Mesenchymal stem cell (in vitro differentiated cells and primary cell): Measurements from ENCODE around the gene EEIG1.

ENCODE experiments used
- DNase-seq: peaks from one replicate; pipeline ENCODE4 v3.0.0-alpha.2; 2013
- H2AFZ ChIP-seq: one replicate; pipeline ENCODE4 v1.6.1; 2013; ENCODE audit warnings: low read depth, mild to moderate bottlenecking, control low read depth, inconsistent platforms, low read length, moderate library complexity
- H2AK5ac ChIP-seq: 2 replicates; pipeline ENCODE4 v1.6.1; 2013; ENCODE audit warnings: low read length, moderate library complexity, mild to moderate bottlenecking, inconsistent platforms; ENCODE audit not compliant: severe bottlenecking
- H2BK120ac ChIP-seq: one replicate; pipeline ENCODE4 v1.6.1; 2013; ENCODE audit warnings: low read depth, mild to moderate bottlenecking, inconsistent platforms, low read length, moderate library complexity
- H2BK12ac ChIP-seq, 2 experiments: one replicate each; pipeline ENCODE4 v1.6.1; 2013; ENCODE audit warnings: inconsistent platforms in 2 of 2, low read length in 2 of 2, mild to moderate bottlenecking in 2 of 2, moderate library complexity in 2 of 2, control low read depth in 1 of 2
- H2BK15ac ChIP-seq: one replicate; pipeline ENCODE4 v1.6.1; 2013; ENCODE audit warnings: mild to moderate bottlenecking, low read depth, inconsistent platforms; ENCODE audit not compliant: poor library complexity, severe bottlenecking
- H2BK5ac ChIP-seq: 2 replicates; pipeline ENCODE4 v1.6.1; 2013; ENCODE audit warnings: low read depth, mild to moderate bottlenecking, low read length, control low read depth, inconsistent platforms; ENCODE audit not compliant: poor library complexity, severe bottlenecking
- H3K14ac ChIP-seq, 2 experiments: one replicate each; pipeline ENCODE4 v1.6.1; 2013; ENCODE audit warnings: inconsistent platforms in 2 of 2, low read length in 2 of 2, control low read depth in 1 of 2, mild to moderate bottlenecking in 1 of 2, moderate library complexity in 1 of 2
- H3K18ac ChIP-seq, 2 experiments: one replicate each; pipeline ENCODE4 v1.6.1; 2013; ENCODE audit warnings: inconsistent platforms in 2 of 2, low read length in 2 of 2, control low read depth in 1 of 2, low read depth in 1 of 2, mild to moderate bottlenecking in 1 of 2
- H3K23ac ChIP-seq, 2 experiments: one replicate each; pipeline ENCODE4 v1.6.1; 2013; ENCODE audit warnings: inconsistent platforms in 2 of 2, low read length in 2 of 2, mild to moderate bottlenecking in 2 of 2, moderate library complexity in 2 of 2, control low read depth in 1 of 2
- H3K27ac ChIP-seq: 2 replicates; pipeline ENCODE4 v1.5.1; 2013; ENCODE audit warnings: mild to moderate bottlenecking, moderate library complexity, low read length, control low read depth, inconsistent platforms; ENCODE audit not compliant: poor library complexity, severe bottlenecking
- H3K27me3 ChIP-seq, 2 experiments: 2 replicates each; pipeline versions ENCODE4 v1.6.1 to v1.7.0; 2013; ENCODE audit warnings: low read length in 2 of 2, mild to moderate bottlenecking in 2 of 2, moderate library complexity in 2 of 2, control low read depth in 1 of 2, inconsistent platforms in 1 of 2; ENCODE audit not compliant: control insufficient read depth in 1 of 2, insufficient read depth in 1 of 2
- H3K36me3 ChIP-seq, 2 experiments: 2 replicates each; pipeline versions ENCODE4 v1.6.1 to v1.7.0; 2013; ENCODE audit warnings: low read length in 2 of 2, control low read depth in 1 of 2, inconsistent platforms in 1 of 2, low read depth in 1 of 2, mild to moderate bottlenecking in 1 of 2; ENCODE audit not compliant: insufficient read depth in 2 of 2, control insufficient read depth in 1 of 2
- H3K4ac ChIP-seq, 2 experiments: one replicate each; pipeline ENCODE4 v1.6.1; 2013; ENCODE audit warnings: inconsistent platforms in 2 of 2, low read length in 2 of 2, mild to moderate bottlenecking in 2 of 2, moderate library complexity in 2 of 2, control low read depth in 1 of 2, low read depth in 1 of 2
- H3K4me1 ChIP-seq: 2 replicates; pipeline ENCODE4 v1.6.1; 2013; ENCODE audit warnings: low read depth, low read length, control low read depth; ENCODE audit not compliant: control insufficient read depth, insufficient read depth
- H3K4me2 ChIP-seq: 2 replicates; pipeline ENCODE4 v1.6.1; 2013; ENCODE audit warnings: low read length, mild to moderate bottlenecking, inconsistent platforms; ENCODE audit not compliant: poor library complexity, severe bottlenecking
- H3K4me3 ChIP-seq, 2 experiments: 2 replicates each; pipeline versions ENCODE4 v1.5.1 to v1.7.0; 2013; ENCODE audit warnings: low read length in 2 of 2, mild to moderate bottlenecking in 2 of 2, control low read depth in 1 of 2, low read depth in 1 of 2; ENCODE audit not compliant: insufficient read depth in 1 of 2
- H3K79me1 ChIP-seq: replicated peaks from 2 replicates; pipeline ENCODE4 v1.6.1; 2013; ENCODE audit warnings: mild to moderate bottlenecking, control low read depth, low read length, inconsistent platforms; ENCODE audit not compliant: poor library complexity, severe bottlenecking
- H3K9ac ChIP-seq: 2 replicates; pipeline ENCODE4 v1.7.0; 2013; ENCODE audit warnings: mild to moderate bottlenecking, low read length, moderate library complexity
- H3K9me3 ChIP-seq: 2 replicates; pipeline ENCODE4 v1.7.0; 2013; ENCODE audit warnings: mild to moderate bottlenecking, low read length; ENCODE audit not compliant: control insufficient read depth
- H4K8ac ChIP-seq: one replicate; pipeline ENCODE4 v1.6.1; 2013; ENCODE audit warnings: inconsistent platforms, mild to moderate bottlenecking, low read length, moderate library complexity
- H4K91ac ChIP-seq: one replicate; pipeline ENCODE4 v1.6.1; 2013; ENCODE audit warnings: mild to moderate bottlenecking, low read length, inconsistent platforms
- WGBS: methylation state at CpG from one replicate; pipeline ENCODE4 v1.1.7; 2013; ENCODE audit warnings: mixed read lengths; 5-methylcytosine and 5-hydroxymethylcytosine counted together

Gene EEIG1

GRCh38 chr9:127937388-127938297 lies 43.1 kb downstream of the EEIG1 start, which contains the start of gene DPM2:
Gene DPM2, minus strand, starts transcription at chr9:127937854. Its CDS starts 34 bp downstream, at chr9:127937820.
- Histone ChIP-seq H3K14ac (peak within 1 kb of the TSS in 1 of 2 experiments; percentile 77), H2BK12ac (no peak within 1 kb of the TSS), H3K79me1 (peaks cover 19% of the 10 kb centered on the region), H3K27me3 (no peaks in the 10 kb centered on the region), H2AK5ac (peak within 1 kb of the TSS; percentile 37), H3K9me3 (no peaks in the 10 kb centered on the region), H3K4ac (peak within 1 kb of the TSS; percentile 40 to 88), H3K36me3 (peaks cover 31 to 38% of the 10 kb centered on the region in 2 experiments), H3K27ac (peak within 1 kb of the TSS; percentile 8), H3K9ac (peak within 1 kb of the TSS; percentile 96), H3K18ac (peak within 1 kb of the TSS; percentile 40 to 55), H4K91ac (peak within 1 kb of the TSS; percentile 84), H3K4me3 (peak within 1 kb of the TSS; percentile 77 to 99), H2BK120ac (no peak within 1 kb of the TSS), H2AFZ (peak within 1 kb of the TSS; percentile 0), H3K4me2 (peak within 1 kb of the TSS; percentile 83), H2BK5ac (peak within 1 kb of the TSS; percentile 10), H4K8ac (peak within 1 kb of the TSS; percentile 94), H3K4me1 (peaks cover 28% of the 10 kb centered on the region), H3K23ac (no peak within 1 kb of the TSS), H2BK15ac (no peak within 1 kb of the TSS)
- DNase-seq: peak; percentile 86
- WGBS: 5% methylated on average over 58 of the region's 60 CpGs

DNA sequence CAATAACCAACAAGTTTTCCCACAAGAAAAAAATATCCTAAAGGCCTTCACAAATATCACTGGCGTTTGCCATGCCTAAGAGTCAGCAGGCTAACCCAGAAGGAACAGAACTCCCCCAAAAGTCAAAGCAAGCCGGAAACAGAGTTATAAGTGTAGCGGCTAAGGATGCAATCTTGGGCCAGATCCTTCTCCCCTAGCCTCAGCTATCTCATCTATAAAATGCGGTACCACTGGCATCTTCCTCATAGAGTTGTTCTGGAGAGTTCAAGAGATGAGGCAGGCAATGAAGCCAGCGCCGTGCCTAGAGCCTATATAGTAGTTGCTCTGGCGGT lies 43.8 kb downstream of the EEIG1 start:
- Histone ChIP-seq H3K79me1 (peaks cover 19% of the 10 kb centered on the region), H3K36me3 (peaks cover 24 to 31% of the 10 kb centered on the region in 2 experiments), H3K18ac (peak overlapping the region; percentile 7 to 55), H3K9me3 (no peaks in the 10 kb centered on the region), H2BK12ac (no peak overlapping the region), H3K9ac (peak overlapping the region; percentile 96), H3K14ac (peak overlapping the region in 1 of 2 experiments; percentile 77), H3K4me3 (peak overlapping the region; percentile 77 to 99), H4K91ac (peak overlapping the region; percentile 84), H3K4me1 (peaks cover 26% of the 10 kb centered on the region), H3K27ac (no peak overlapping the region), H3K4ac (peak overlapping the region; percentile 21 to 88), H2BK5ac (no peak overlapping the region), H2BK120ac (no peak overlapping the region), H3K23ac (no peak overlapping the region), H2AFZ (no peak overlapping the region), H3K27me3 (no peaks in the 10 kb centered on the region), H4K8ac (peak overlapping the region; percentile 85), H2AK5ac (no peak overlapping the region), H2BK15ac (no peak overlapping the region), H3K4me2 (peak overlapping the region; percentile 83)
- DNase-seq: no peak
- 24% methylated on average over 6 of the region's 7 CpGs for WGBS

- Histone ChIP-seq H2BK15ac (no peak overlapping the region), H2AFZ (no peak overlapping the region), H3K23ac (no peak overlapping the region), H3K4ac (no peak overlapping the region), H3K4me1 (peaks cover 30% of the 10 kb centered on the region), H3K9me3 (no peaks in the 10 kb centered on the region), H3K27me3 (no peaks in the 10 kb centered on the region), H3K79me1 (peaks cover 19% of the 10 kb centered on the region), H3K4me3 (peak overlapping the region in 1 of 2 experiments; percentile 99), H4K8ac (no peak overlapping the region), H2BK120ac (no peak overlapping the region), H2BK12ac (no peak overlapping the region), H3K18ac (no peak overlapping the region), H3K36me3 (peaks cover 21 to 28% of the 10 kb centered on the region in 2 experiments), H2AK5ac (no peak overlapping the region), H3K27ac (no peak overlapping the region), H3K9ac (peak overlapping the region; percentile 96), H3K4me2 (peak overlapping the region; percentile 83), H4K91ac (no peak overlapping the region), H2BK5ac (no peak overlapping the region), H3K14ac (no peak overlapping the region)
- 83% methylated on average over 14 of the region's 14 CpGs for WGBS
- no peak for DNase-seq
These were observed 44.4 kb downstream of the EEIG1 start for GRCh38 chr9:127936347-127936852.

DNA sequence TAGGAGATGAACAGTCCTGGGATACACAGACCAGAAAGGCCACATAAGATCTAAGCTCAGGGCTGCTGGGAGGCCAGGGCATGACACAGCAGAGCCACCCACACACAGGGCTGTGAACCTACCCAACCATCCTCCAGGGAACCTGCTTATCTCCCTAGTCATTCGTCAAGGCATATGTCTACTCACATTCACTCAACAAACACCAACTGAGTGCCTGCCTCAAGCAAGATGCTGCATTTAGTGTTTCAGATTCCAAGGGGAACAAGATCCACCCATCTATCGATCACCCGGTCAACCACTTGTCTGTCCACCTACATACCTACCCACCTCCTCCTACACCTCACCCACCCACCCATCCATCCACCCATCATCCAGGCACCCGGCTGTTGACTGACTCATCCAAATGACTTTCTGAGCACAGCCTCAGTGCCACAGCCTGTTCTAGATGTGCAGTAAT lies 45.0 kb downstream of the EEIG1 start:
- Histone ChIP-seq H3K27ac (no peak overlapping the region), H3K4me3 (peak overlapping the region in 1 of 2 experiments; percentile 99), H3K4me1 (peaks cover 36% of the 10 kb centered on the region), H2AK5ac (no peak overlapping the region), H3K79me1 (peaks cover 19% of the 10 kb centered on the region), H2BK12ac (no peak overlapping the region), H3K14ac (no peak overlapping the region), H3K9me3 (no peaks in the 10 kb centered on the region), H4K8ac (no peak overlapping the region), H3K36me3 (peaks cover 21 to 28% of the 10 kb centered on the region in 2 experiments), H2BK15ac (no peak overlapping the region), H2AFZ (no peak overlapping the region), H3K18ac (no peak overlapping the region), H3K23ac (no peak overlapping the region), H2BK5ac (no peak overlapping the region), H3K9ac (peak overlapping the region; percentile 96), H3K4ac (no peak overlapping the region), H2BK120ac (no peak overlapping the region), H3K27me3 (no peaks in the 10 kb centered on the region), H3K4me2 (no peak overlapping the region), H4K91ac (no peak overlapping the region)
- WGBS: 85% methylated on average over 4 of the region's 4 CpGs
- DNase-seq: no peak
